Suprapubic skin (tissue), 4 donors: ENCODE data around the gene ZNF492.

Experiments
- EP300 ChIP-seq: sonication (generic); formaldehyde crosslinking; IDR thresholded peaks from one replicate; pipeline ENCODE4 v1.6.1; 2017; ENCODE audit warnings: antibody characterized with exemption
- POLR2A ChIP-seq, 2 donors: fragments of 450-650 bp; IDR thresholded peaks; one replicate each; pipeline ENCODE4 v1.6.1; 2017; ENCODE audit warnings: antibody characterized with exemption in 2 of 2, mild to moderate bottlenecking in 2 of 2, moderate library complexity in 2 of 2
- POLR2AphosphoS5 ChIP-seq, 3 donors: sonication (generic); formaldehyde crosslinking; IDR thresholded peaks; one replicate each; pipeline ENCODE4 v1.6.1; 2017; ENCODE audit warnings: antibody characterized with exemption in 3 of 3
- TF ChIP-seq, protein P1 (sequence below), 2 donors: fragments of 200-600 bp in 1 of 2; fragments of 450-650 bp in 1 of 2; sonication (generic) in 1 of 2; IDR thresholded peaks; one replicate each; pipeline ENCODE4 v1.5.1; 2016 to 2019; ENCODE audit warnings: antibody characterized with exemption in 2 of 2, mild to moderate bottlenecking in 1 of 2, moderate library complexity in 1 of 2

DNA sequence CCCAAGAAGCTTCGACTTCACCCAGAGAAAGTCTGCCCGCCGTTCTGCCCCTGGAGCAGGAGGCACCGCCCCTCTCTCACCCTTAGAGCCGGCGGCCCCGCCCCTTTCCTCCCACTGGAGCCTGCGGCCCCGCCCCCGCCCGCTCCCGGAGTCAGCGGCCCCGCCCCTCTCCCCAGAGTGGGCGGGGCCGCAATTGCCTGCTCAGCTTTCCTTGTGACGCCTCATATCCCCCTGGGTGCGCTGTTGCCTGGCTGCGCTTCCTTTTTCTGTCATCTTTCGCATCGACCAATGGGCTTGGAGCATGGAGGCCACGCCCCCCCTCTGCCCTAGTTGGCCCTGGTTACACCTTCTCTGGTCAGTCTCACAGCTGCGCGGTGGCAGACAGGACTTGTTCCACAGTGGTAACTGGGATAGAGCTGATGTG is 38.2 kb upstream of the ZNF492 start:
- TF ChIP-seq POLR2AphosphoS5 (IDR thresholded peaks at IDR 0.05) (no peak), POLR2A (IDR thresholded peaks at IDR 0.05) (no peak), EP300 (no peak)
- TF ChIP-seq, protein P1, sequence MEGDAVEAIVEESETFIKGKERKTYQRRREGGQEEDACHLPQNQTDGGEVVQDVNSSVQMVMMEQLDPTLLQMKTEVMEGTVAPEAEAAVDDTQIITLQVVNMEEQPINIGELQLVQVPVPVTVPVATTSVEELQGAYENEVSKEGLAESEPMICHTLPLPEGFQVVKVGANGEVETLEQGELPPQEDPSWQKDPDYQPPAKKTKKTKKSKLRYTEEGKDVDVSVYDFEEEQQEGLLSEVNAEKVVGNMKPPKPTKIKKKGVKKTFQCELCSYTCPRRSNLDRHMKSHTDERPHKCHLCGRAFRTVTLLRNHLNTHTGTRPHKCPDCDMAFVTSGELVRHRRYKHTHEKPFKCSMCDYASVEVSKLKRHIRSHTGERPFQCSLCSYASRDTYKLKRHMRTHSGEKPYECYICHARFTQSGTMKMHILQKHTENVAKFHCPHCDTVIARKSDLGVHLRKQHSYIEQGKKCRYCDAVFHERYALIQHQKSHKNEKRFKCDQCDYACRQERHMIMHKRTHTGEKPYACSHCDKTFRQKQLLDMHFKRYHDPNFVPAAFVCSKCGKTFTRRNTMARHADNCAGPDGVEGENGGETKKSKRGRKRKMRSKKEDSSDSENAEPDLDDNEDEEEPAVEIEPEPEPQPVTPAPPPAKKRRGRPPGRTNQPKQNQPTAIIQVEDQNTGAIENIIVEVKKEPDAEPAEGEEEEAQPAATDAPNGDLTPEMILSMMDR (IDR thresholded peaks at IDR 0.05), result no peak
